Measurements from ENCODE around the gene ARID1B. TPM values are rescaled to one million over a fixed set of nuclear protein-coding genes. Genes with fewer than 3 reads are reported as not detected.

ARID1B gene
- total RNA-seq, 1 donor from 2014 or later = 62.1 TPM

DNA sequence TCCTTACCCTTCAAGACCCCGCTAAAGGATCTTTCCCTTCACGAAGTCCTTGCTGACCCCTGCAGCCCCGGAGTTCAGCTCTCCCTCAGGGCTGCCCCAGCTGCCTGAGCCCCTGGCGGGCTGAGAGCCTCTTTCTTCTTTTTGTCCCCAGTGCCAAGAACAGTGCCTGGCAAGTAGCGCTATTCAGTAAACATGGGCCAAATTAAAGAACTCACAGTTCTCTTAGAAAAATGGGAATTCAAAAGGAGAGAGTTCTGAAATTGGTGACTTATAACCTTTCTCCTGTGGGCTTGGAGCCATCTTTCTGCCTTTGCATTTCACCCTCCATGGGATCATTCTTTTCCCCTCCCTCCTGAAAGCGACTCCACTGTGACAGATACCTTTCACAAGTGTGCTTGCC is 318.9 kb downstream of the ARID1B start:
- Mint-ChIP-seq H3K4me1 (peaks cover 73% of the 10 kb centered on the region), H3K9me3 (no peaks in the 10 kb centered on the region)

DNA sequence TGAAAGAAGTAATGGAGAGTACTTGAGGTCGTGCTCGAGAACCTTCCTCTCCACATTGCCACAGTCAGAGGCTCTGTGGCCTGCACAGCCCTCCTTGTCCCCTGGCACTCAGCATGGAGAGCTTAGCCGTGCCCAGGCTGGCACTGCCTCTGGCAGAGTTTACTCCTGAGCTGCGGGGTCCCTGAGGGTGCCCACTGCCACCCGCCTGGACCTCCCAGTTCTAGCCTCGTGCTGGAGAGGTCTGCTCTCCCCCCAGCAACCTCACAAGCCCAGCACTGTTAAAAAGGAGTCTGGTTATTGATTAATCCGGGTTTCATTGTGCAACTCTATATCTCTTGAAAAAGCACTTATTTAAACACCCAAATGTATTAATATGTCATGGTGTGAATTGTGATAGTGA is 319.3 kb downstream of the ARID1B start:
- H3K27ac Mint-ChIP-seq = peak overlapping the region; percentile 90
- H2AFZ ChIP-seq (replicated peaks) = no peak overlapping the region
- peaks cover 21% of the 10 kb centered on the region for H3K36me3 Mint-ChIP-seq
- H3K9me3 Mint-ChIP-seq = no peaks in the 10 kb centered on the region
- H3K4me1 Mint-ChIP-seq = peaks cover 70% of the 10 kb centered on the region
- H3K4me3 ChIP-seq = no peak overlapping the region
- no peak overlapping the region for H3K27ac ChIP-seq
- H3K4me1 ChIP-seq = peaks cover 53% of the 10 kb centered on the region
- no peaks in the 10 kb centered on the region for H3K27me3 Mint-ChIP-seq (ENCODE audit: insufficient read depth, low read depth)
- H4K20me1 ChIP-seq (ENCODE audit: low read depth) = peaks cover 45% of the 10 kb centered on the region
- DNase-seq (ENCODE audit: low spot score) = no peak
- TF ChIP-seq, protein P1, sequence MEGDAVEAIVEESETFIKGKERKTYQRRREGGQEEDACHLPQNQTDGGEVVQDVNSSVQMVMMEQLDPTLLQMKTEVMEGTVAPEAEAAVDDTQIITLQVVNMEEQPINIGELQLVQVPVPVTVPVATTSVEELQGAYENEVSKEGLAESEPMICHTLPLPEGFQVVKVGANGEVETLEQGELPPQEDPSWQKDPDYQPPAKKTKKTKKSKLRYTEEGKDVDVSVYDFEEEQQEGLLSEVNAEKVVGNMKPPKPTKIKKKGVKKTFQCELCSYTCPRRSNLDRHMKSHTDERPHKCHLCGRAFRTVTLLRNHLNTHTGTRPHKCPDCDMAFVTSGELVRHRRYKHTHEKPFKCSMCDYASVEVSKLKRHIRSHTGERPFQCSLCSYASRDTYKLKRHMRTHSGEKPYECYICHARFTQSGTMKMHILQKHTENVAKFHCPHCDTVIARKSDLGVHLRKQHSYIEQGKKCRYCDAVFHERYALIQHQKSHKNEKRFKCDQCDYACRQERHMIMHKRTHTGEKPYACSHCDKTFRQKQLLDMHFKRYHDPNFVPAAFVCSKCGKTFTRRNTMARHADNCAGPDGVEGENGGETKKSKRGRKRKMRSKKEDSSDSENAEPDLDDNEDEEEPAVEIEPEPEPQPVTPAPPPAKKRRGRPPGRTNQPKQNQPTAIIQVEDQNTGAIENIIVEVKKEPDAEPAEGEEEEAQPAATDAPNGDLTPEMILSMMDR (IDR thresholded peaks at IDR 0.05) = no peak
- TF ChIP-seq EZH2 (IDR thresholded peaks at IDR 0.05) (no peak), EZH2phosphoT487 (IDR thresholded peaks at IDR 0.05) (no peak)
- H3K4me3 Mint-ChIP-seq = no peak overlapping the region
- H3K36me3 ChIP-seq = no peaks in the 10 kb centered on the region
- H3K27me3 ChIP-seq = no peaks in the 10 kb centered on the region
- H3K9ac ChIP-seq = no peak overlapping the region
- H3K79me2 ChIP-seq (ENCODE audit: low read depth) = peaks cover 20% of the 10 kb centered on the region
- peaks cover 27% of the 10 kb centered on the region for H3F3A ChIP-seq (ENCODE audit: low read depth)
- peak overlapping the region; percentile 70 for H3K4me2 ChIP-seq
- no peaks in the 10 kb centered on the region for H3K9me3 ChIP-seq (ENCODE audit: low read depth)

More for the DNA sequence above, 318.9 kb downstream of the ARID1B start:
- Histone ChIP-seq H3K4me2 (peak overlapping the region; percentile 70), H3F3A (ENCODE audit: low read depth) (peaks cover 29% of the 10 kb centered on the region), H3K9me3 (ENCODE audit: low read depth) (no peaks in the 10 kb centered on the region), H3K36me3 (no peaks in the 10 kb centered on the region), H3K27ac (no peak overlapping the region), H4K20me1 (ENCODE audit: low read depth) (peaks cover 47% of the 10 kb centered on the region), H2AFZ (replicated peaks) (no peak overlapping the region), H3K79me2 (ENCODE audit: low read depth) (peaks cover 20% of the 10 kb centered on the region), H3K4me3 (no peak overlapping the region), H3K9ac (no peak overlapping the region), H3K27me3 (no peaks in the 10 kb centered on the region), H3K4me1 (peaks cover 57% of the 10 kb centered on the region)
- H3K4me3 Mint-ChIP-seq = no peak overlapping the region
- TF ChIP-seq EZH2phosphoT487 (IDR thresholded peaks at IDR 0.05) = no peak
- TF ChIP-seq, protein P1 (IDR thresholded peaks at IDR 0.05) = no peak
- TF ChIP-seq EZH2 (IDR thresholded peaks at IDR 0.05) = no peak
- no peaks in the 10 kb centered on the region for H3K27me3 Mint-ChIP-seq (ENCODE audit: insufficient read depth, low read depth)
- H3K27ac Mint-ChIP-seq = peak overlapping the region; percentile 90
- H3K36me3 Mint-ChIP-seq = peaks cover 20% of the 10 kb centered on the region
- no peak for DNase-seq (ENCODE audit: low spot score)

DNA sequence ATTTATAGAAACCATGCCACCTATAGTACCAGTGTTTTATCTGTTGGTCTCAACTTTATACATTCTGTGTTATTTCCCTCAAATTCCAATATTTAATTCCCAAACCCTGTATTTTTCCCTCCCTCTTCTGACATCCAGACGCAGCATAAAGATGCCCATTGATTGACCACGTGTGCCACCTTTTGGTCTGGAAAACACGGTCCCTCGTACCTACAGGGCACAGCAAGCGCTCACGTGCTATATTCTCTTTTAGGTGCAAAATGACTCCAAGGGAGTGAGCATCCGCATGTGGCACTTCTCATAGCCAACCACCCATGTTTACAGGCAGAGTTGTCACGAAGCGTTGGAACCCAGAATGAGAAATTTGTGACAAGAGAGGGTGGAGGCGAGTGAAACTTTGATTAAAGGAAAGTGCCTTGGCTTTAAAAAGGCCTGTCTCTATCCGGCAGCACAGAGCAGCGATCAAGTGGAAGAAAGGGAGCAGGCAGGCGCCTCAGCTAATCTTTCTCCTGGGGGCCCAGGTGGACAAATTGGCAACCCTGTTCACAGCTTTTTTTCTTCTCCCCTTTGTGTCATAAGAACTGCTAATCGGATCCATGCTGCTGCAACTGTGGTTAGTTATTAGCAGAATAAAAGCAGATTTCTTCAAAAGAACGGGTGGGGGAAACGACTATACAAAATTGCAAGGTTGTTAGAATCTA is 320.2 kb downstream of the ARID1B start:
- Mint-ChIP-seq H3K27ac (peak overlapping the region; percentile 81), H3K4me1 (peaks cover 67% of the 10 kb centered on the region), H3K27me3 (ENCODE audit: insufficient read depth, low read depth) (no peaks in the 10 kb centered on the region), H3K9me3 (no peaks in the 10 kb centered on the region), H3K4me3 (peak overlapping the region; percentile 58), H3K36me3 (peaks cover 20% of the 10 kb centered on the region)
- H3K4me2 ChIP-seq = peak overlapping the region; percentile 70
- H3F3A ChIP-seq (ENCODE audit: low read depth) = peaks cover 27% of the 10 kb centered on the region
- H3K79me2 ChIP-seq (ENCODE audit: low read depth) = peaks cover 12% of the 10 kb centered on the region
- peaks cover 49% of the 10 kb centered on the region for H3K4me1 ChIP-seq
- peaks cover 45% of the 10 kb centered on the region for H4K20me1 ChIP-seq (ENCODE audit: low read depth)
- TF ChIP-seq, protein P1 (IDR thresholded peaks at IDR 0.05) = no peak
- TF ChIP-seq EZH2 (IDR thresholded peaks at IDR 0.05) (no peak), EZH2phosphoT487 (IDR thresholded peaks at IDR 0.05) (no peak)
- no peak overlapping the region for H3K4me3 ChIP-seq
- no peaks in the 10 kb centered on the region for H3K36me3 ChIP-seq
- no peaks in the 10 kb centered on the region for H3K9me3 ChIP-seq (ENCODE audit: low read depth)
- no peak overlapping the region for H3K9ac ChIP-seq
- H3K27me3 ChIP-seq = no peaks in the 10 kb centered on the region
- H2AFZ ChIP-seq (replicated peaks) = no peak overlapping the region
- peak overlapping the region; percentile 66 for H3K27ac ChIP-seq
- DNase-seq (ENCODE audit: low spot score) = peak; percentile 68

All from neural progenitor cell (in vitro differentiated cells).